Activated naive CD4-positive, alpha-beta T cell treated with anti-CD3 and anti-CD28 coated beads, Interleukin-2, amount 50 U/mL, for 24 hours (primary cell): ENCODE results near the gene CLRN1.
"Not testable (repeated sequence)": the region's sequence is repeated elsewhere in the genome, so short reads cannot be mapped to it uniquely, and the experiment has no call there.

Experiments
- H3K27ac Mint-ChIP-seq: one replicate; pipeline ENCODE4 v1.8.0; 2021; ENCODE audit warnings: mild to moderate bottlenecking, mixed read lengths
- H3K27me3 Mint-ChIP-seq: one replicate; pipeline ENCODE4 v1.8.0; 2021; ENCODE audit warnings: mixed read lengths
- H3K36me3 Mint-ChIP-seq: one replicate; pipeline ENCODE4 v1.8.0; 2021; ENCODE audit warnings: mixed read lengths
- H3K4me1 Mint-ChIP-seq: one replicate; pipeline ENCODE4 v1.8.0; 2021; ENCODE audit warnings: mixed read lengths
- H3K4me3 Mint-ChIP-seq: one replicate; pipeline ENCODE4 v1.8.0; 2021; ENCODE audit warnings: mild to moderate bottlenecking, mixed read lengths
- H3K9me3 Mint-ChIP-seq: one replicate; pipeline ENCODE4 v1.8.0; 2021; ENCODE audit warnings: mixed read lengths

Gene CLRN1

GRCh38 chr3:150995510-150995909 lies 23.0 kb upstream of the CLRN1 start:
- no peaks in the 10 kb centered on the region for H3K36me3 Mint-ChIP-seq
- no peak overlapping the region for H3K4me3 Mint-ChIP-seq
- peaks cover 20% of the 10 kb centered on the region for H3K27me3 Mint-ChIP-seq

DNA sequence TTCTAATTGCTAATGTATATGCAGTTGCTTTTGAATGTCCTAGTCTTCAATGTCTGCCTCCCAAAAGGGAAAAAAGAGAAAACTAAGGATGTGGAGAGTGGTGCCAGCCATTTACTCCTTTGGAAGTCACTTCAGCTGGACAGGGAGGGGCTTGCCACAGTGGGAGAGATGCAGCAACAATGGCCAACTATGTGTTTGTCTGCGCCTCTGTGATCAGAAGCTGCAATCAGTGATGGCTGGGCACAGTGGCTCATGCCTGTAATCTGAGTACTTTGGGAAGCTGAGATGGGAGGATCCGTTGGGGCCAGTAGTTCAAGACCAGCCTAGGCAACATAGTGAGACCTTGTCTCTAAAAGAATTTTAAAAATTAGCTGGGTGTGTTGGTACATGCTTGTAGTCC lies 16.7 kb upstream of the CLRN1 start:
- Mint-ChIP-seq H3K27me3 (peaks cover 26% of the 10 kb centered on the region), H3K4me1 (no peaks in the 10 kb centered on the region), H3K4me3 (no peak overlapping the region), H3K9me3 (peaks cover 6% of the 10 kb centered on the region), H3K27ac (no peak overlapping the region), H3K36me3 (peaks cover 1% of the 10 kb centered on the region)

More at GRCh38 chr3:150995510-150995909, 23.0 kb upstream of the CLRN1 start:
- Mint-ChIP-seq H3K9me3 (peaks cover 6% of the 10 kb centered on the region), H3K27ac (no peak overlapping the region), H3K4me1 (no peaks in the 10 kb centered on the region)

GRCh38 chr3:150988395-150988794 lies 15.9 kb upstream of the CLRN1 start:
- H3K27ac Mint-ChIP-seq, H3K4me1 Mint-ChIP-seq, H3K4me3 Mint-ChIP-seq, H3K9me3 Mint-ChIP-seq, H3K36me3 Mint-ChIP-seq: not testable (repeated sequence)
- H3K27me3 Mint-ChIP-seq = peaks cover 26% of the 10 kb centered on the region

GRCh38 chr3:150985711-150986110 lies 13.2 kb upstream of the CLRN1 start:
- no peak overlapping the region for H3K27ac Mint-ChIP-seq
- H3K4me1 Mint-ChIP-seq = no peaks in the 10 kb centered on the region
- H3K9me3 Mint-ChIP-seq = peaks cover 6% of the 10 kb centered on the region
- H3K4me3 Mint-ChIP-seq = no peak overlapping the region
- peaks cover 21% of the 10 kb centered on the region for H3K27me3 Mint-ChIP-seq
- H3K36me3 Mint-ChIP-seq = peaks cover 1% of the 10 kb centered on the region

GRCh38 chr3:150984066-150984465 lies 11.5 kb upstream of the CLRN1 start:
- H3K36me3 Mint-ChIP-seq = no peaks in the 10 kb centered on the region
- H3K4me3 Mint-ChIP-seq = no peak overlapping the region
- no peaks in the 10 kb centered on the region for H3K4me1 Mint-ChIP-seq
- H3K27ac Mint-ChIP-seq = no peak overlapping the region
- H3K9me3 Mint-ChIP-seq = peaks cover 6% of the 10 kb centered on the region
- H3K27me3 Mint-ChIP-seq = peaks cover 17% of the 10 kb centered on the region

GRCh38 chr3:150978566-150979148 lies 6.1 kb upstream of the CLRN1 start:
- Mint-ChIP-seq H3K4me1 (no peaks in the 10 kb centered on the region), H3K4me3 (no peak overlapping the region), H3K36me3 (no peaks in the 10 kb centered on the region), H3K27me3 (peaks cover 9% of the 10 kb centered on the region), H3K9me3 (no peaks in the 10 kb centered on the region), H3K27ac (no peak overlapping the region)

- H3K9me3 Mint-ChIP-seq = no peaks in the 10 kb centered on the region
- no peak overlapping the region for H3K4me3 Mint-ChIP-seq
- no peaks in the 10 kb centered on the region for H3K36me3 Mint-ChIP-seq
- no peak overlapping the region for H3K27ac Mint-ChIP-seq
- peaks cover 7% of the 10 kb centered on the region for H3K27me3 Mint-ChIP-seq
- H3K4me1 Mint-ChIP-seq = no peaks in the 10 kb centered on the region
Observed at GRCh38 chr3:150975992-150976368, 3.5 kb upstream of the CLRN1 start.

DNA sequence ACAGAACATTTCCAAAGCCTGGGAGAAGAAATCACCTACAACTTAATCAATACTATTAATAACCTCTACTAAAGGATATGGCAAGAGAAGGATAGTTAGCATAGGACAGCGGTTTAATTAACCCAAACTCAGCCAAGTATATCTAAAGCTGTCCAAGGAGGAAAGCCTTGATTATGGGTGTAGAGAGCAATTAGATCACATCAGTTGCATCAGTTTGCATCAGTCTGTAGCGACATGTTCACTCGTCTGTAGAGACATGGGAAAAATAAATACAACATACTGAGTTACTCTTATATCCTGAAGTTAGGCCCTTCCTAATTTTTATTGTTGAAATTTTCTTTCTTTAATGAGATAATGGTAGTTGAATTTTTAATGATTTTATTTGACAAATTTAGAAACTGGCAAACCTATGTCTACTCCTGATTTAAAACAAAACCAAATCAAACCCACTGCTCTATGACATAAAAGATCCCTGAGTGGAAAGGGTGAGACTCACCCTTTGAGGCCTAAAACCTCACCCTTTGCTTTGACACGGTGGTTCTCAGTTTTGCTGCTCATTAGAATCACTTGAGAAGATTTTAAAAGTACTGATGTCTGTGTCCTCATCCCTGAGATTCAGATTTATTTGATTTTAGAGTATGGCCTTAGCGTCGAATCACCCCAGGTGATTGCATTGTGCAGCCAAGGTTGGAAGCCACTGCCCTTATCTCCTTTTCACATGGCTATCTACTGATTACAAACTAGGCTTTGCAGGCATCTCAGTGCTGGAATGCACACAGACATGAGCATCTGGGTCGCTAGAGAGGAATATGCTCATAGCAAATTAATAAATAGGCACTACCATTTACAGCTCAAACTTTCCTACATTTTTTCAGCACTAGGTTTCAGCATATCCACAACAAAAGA lies 2.8 kb upstream of the CLRN1 start:
- Mint-ChIP-seq H3K4me1 (no peaks in the 10 kb centered on the region), H3K27ac (no peak overlapping the region), H3K4me3 (no peak overlapping the region), H3K27me3 (peaks cover 7% of the 10 kb centered on the region), H3K9me3 (no peaks in the 10 kb centered on the region), H3K36me3 (no peaks in the 10 kb centered on the region)

DNA sequence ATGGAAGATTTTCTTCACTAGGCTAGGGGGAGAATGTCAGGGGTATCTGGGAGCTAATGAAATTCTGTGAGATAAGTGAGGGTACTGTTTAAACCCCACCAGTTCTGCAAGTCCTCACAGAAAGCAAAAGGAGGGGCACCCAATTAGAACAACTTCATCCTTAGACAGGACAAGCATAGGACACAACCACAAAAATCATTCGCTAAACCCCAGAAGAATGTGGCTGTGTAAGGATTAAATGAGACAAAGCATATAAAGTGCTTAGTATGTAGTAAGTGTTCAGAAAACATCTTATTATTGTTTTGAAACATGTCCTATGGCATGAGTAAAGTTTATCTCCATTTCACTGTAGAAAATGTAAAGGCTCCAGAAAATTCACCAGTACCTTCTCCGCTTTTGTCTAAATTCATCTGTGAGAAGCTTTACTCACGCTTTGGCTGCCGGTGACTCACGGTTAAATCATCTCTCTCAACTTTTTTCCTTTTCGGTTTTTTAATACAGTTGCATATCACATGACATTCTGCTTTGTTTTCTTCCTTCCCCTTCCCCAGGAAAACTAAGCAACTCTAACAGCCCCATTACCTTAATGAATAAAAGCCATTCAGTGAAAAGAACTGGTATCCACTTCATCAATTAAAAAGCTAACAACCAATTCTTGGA lies 1.7 kb downstream of the CLRN1 start:
- no peaks in the 10 kb centered on the region for H3K36me3 Mint-ChIP-seq
- H3K27ac Mint-ChIP-seq = no peak overlapping the region
- H3K4me3 Mint-ChIP-seq = no peak overlapping the region
- no peaks in the 10 kb centered on the region for H3K4me1 Mint-ChIP-seq
- no peaks in the 10 kb centered on the region for H3K9me3 Mint-ChIP-seq
- H3K27me3 Mint-ChIP-seq = peaks cover 9% of the 10 kb centered on the region

GRCh38 chr3:150968341-150969035 lies 4.0 kb downstream of the CLRN1 start:
- Mint-ChIP-seq H3K36me3 (no peaks in the 10 kb centered on the region), H3K27me3 (peaks cover 11% of the 10 kb centered on the region), H3K4me3 (no peak overlapping the region), H3K4me1 (no peaks in the 10 kb centered on the region), H3K27ac (no peak overlapping the region), H3K9me3 (no peaks in the 10 kb centered on the region)

- no peaks in the 10 kb centered on the region for H3K36me3 Mint-ChIP-seq
- peaks cover 17% of the 10 kb centered on the region for H3K27me3 Mint-ChIP-seq
- H3K4me1 Mint-ChIP-seq = no peaks in the 10 kb centered on the region
- no peak overlapping the region for H3K27ac Mint-ChIP-seq
- H3K9me3 Mint-ChIP-seq = no peaks in the 10 kb centered on the region
- no peak overlapping the region for H3K4me3 Mint-ChIP-seq
Observed at GRCh38 chr3:150965436-150965835, 7.1 kb downstream of the CLRN1 start.

DNA sequence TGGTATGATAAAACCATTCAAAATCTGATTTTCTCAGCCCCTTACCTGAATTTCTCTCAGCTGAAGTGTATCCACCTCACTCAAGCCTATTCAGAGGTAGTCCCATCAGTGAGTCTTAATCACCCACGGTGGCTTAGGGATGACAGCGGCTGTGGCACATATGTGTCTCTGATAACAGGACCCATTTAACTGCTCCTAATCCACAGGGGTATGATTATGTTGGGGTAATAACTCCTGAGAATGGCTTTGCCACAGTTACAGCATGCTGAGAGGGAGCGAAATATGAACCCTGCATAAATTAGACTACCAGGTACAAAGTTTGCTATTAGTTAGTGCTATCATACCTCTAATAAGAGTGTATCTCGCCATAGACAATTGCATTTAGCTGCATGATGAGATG lies 10.6 kb downstream of the CLRN1 start:
- Mint-ChIP-seq H3K4me1 (no peaks in the 10 kb centered on the region), H3K27me3 (peaks cover 22% of the 10 kb centered on the region), H3K9me3 (no peaks in the 10 kb centered on the region), H3K27ac (no peak overlapping the region), H3K4me3 (no peak overlapping the region), H3K36me3 (no peaks in the 10 kb centered on the region)

DNA sequence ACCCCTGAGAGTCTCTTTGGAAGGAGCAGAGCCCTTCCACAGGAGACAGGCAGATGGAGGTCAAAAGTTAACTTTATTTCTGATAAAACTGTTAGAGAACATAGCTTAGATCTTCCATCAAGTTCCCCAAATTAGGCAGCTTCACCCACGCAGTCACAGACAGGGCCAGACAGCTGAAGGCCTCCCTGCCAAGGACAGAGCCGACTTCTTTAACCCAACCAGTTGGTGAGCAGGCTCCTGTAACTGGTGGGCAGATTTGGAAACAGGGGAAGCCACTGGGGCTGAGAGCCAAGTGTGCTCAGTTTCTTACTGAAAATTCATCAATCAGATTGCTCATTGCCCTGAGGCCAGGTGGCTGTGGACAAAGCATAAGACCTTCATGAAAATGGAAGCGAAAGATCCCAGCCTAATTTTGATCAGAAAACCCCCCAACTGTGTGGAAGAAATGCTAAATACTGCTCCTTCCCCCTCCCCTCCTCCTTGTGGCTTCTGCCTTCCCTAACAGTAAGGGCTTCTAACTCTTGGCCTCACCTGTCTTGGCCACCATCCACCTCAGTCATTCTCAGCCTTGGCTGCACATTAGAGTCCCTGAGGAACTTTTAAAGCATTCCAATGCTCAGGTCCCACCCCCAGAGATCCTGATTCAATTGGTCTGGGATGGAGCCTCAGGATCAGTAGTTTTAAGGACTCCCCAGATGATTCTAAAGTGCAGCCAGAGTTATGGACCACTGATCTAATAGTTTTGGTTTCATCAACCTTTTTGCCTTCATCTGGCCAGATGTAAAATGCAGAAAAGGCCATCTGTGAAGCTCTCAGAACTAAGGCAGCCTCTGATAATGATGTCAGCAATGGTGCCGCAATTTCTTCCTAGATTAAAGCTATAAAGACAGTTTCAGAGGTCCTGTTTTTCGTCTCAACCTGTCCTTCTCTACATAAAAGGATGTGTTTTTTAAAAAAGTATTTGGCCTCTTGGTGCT lies 11.5 kb downstream of the CLRN1 start:
- no peaks in the 10 kb centered on the region for H3K9me3 Mint-ChIP-seq
- H3K27ac Mint-ChIP-seq = no peak overlapping the region
- no peak overlapping the region for H3K4me3 Mint-ChIP-seq
- H3K4me1 Mint-ChIP-seq = no peaks in the 10 kb centered on the region
- peaks cover 17% of the 10 kb centered on the region for H3K27me3 Mint-ChIP-seq
- H3K36me3 Mint-ChIP-seq = no peaks in the 10 kb centered on the region

DNA sequence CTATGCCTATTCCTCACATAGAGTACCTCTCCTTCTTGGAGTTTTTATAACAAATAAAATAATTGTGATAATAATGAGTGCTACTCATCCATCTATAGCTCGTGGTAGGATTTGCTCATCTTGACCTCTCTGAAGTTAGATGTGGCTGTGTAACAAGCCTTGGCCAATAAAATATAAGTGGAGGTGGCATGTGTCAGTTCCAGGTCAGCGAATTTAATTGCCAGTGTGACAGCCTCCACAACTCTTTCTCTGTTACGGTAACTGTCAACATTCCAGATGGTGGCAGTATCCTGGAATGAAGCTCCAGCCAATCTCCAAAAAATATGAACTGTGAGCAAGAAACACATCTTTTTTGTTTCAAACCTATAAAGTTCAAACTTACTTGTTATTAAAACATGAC lies 13.8 kb downstream of the CLRN1 start:
- no peaks in the 10 kb centered on the region for H3K36me3 Mint-ChIP-seq
- H3K27ac Mint-ChIP-seq = no peak overlapping the region
- no peaks in the 10 kb centered on the region for H3K4me1 Mint-ChIP-seq
- no peaks in the 10 kb centered on the region for H3K9me3 Mint-ChIP-seq
- H3K27me3 Mint-ChIP-seq = peaks cover 21% of the 10 kb centered on the region
- no peak overlapping the region for H3K4me3 Mint-ChIP-seq

GRCh38 chr3:150956376-150956775 lies 16.2 kb downstream of the CLRN1 start:
- no peak overlapping the region for H3K4me3 Mint-ChIP-seq
- no peaks in the 10 kb centered on the region for H3K9me3 Mint-ChIP-seq
- peaks cover 17% of the 10 kb centered on the region for H3K27me3 Mint-ChIP-seq
- no peak overlapping the region for H3K27ac Mint-ChIP-seq
- H3K36me3 Mint-ChIP-seq = no peaks in the 10 kb centered on the region
- H3K4me1 Mint-ChIP-seq = no peaks in the 10 kb centered on the region
